ENCODE measurements around the gene PLIN5. TPM values are rescaled to one million over a fixed set of nuclear protein-coding genes. Genes with fewer than 3 reads are reported as not detected.

Gene PLIN5
- total RNA-seq, 2 experiments from 2014 or later = not detected

DNA sequence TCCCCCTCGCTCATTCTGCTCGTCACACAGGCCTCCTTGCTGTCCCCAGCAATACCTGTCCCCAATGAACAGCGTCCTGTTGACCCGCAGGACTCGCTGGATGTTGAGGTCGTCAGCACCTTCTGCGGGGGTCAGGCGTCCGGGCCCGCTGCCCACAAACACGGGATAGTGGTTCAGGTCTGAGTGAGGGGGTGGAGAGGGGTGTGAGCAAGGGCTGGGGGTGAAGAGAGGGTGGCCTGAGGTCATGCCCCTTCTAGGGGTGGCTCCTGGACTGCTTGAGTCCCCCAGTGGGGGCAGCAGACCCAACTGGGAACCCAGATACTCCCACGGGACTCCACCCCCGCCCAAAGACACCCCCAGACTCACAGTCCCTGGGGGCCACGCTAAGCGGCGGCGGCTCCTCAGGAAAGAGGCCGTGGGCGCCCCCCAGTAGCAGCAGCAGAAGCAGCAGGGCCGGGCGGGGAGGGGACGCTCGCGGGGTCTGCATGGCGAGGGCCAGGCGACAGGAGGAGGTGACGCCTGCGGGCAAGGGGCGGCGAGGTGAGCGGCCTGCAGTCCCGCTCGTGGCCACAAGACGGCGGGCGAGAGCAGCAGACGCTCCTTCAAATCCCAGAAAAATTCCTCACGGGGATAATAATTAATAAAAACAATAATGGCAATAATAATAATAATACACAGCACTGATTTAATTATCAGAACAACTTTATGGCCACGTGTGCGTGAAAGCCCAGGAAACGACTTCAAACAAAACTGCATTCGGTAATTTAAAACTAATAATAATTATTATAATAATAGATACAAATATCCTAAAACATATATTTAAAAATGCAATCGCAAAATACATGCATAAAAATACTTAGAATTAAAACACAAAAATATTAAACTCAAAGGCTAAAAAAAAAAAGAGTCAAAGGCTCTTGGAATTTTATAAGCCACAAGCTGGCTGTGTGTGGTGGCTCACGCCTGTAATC lies 23.2 kb upstream of the PLIN5 start:
- DNase-seq = no peak
- Mint-ChIP-seq H3K4me1 (no peaks in the 10 kb centered on the region), H3K9me3 (ENCODE audit: low read depth) (no peaks in the 10 kb centered on the region), H3K27me3 (no peaks in the 10 kb centered on the region), H3K36me3 (no peaks in the 10 kb centered on the region), H3K27ac (no peak overlapping the region), H3K4me3 (no peak overlapping the region)
- peak; percentile 40 for ATAC-seq
- CTCF ChIA-PET = interaction anchor here (0.8 to 1.7 kb wide), 3 partner anchors 11 to 79 kb away, joined by 3 to 14 read pairs (median 5); no protein-coding TSS in a partner anchor

DNA sequence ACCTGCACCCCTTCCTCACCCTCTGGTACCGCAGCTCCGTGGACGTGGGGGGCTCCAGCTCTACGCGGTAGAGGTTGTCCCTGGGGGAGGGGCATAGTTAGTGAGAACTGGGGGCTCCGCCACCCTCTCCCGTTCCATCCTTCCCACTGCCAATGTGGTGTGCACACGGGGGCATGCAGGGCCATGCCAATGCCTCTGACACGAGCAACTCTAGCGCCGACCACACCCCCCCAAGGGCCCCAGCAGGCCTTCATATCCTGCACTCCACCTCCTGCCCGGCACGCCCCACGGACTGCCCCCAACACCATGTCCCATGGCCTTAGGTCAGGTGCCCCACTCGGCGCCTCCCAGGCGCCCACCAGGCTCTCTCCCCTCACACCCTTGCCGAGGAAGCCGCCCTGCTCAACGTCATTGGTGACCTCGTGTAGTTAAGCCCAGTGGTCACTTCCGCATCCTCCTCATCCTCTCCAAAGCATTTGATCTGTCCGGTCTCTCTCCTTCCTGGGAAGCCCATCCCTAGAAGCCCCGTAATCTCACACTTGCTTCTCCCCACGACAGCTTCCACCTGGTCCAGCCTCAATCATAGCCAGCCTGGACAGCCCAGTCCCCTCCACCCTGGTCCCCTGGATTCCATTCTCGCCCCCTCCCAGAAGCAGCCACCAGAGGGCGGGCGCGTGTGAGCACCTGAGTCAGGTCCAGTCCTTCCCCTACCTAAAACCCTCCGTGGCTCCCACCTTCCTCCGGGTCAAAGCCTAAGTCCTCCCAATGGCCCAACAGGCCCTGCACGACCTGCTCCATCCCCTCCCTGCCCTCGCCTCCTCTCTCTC lies 22.3 kb upstream of the PLIN5 start:
- H3K4me3 Mint-ChIP-seq = no peak overlapping the region
- DNase-seq = no peak
- CTCF ChIA-PET = interaction anchor here (0.6 to 1.6 kb wide), 4 partner anchors 10 to 79 kb away, joined by 3 to 6 read pairs (median 4); partner anchors contain the start of gene PLIN5
- no peak overlapping the region for H3K27ac Mint-ChIP-seq
- peak; percentile 28 for ATAC-seq
- H3K4me1 Mint-ChIP-seq = no peaks in the 10 kb centered on the region
- no peaks in the 10 kb centered on the region for H3K36me3 Mint-ChIP-seq
- no peaks in the 10 kb centered on the region for H3K27me3 Mint-ChIP-seq
- H3K9me3 Mint-ChIP-seq (ENCODE audit: low read depth) = no peaks in the 10 kb centered on the region

DNA sequence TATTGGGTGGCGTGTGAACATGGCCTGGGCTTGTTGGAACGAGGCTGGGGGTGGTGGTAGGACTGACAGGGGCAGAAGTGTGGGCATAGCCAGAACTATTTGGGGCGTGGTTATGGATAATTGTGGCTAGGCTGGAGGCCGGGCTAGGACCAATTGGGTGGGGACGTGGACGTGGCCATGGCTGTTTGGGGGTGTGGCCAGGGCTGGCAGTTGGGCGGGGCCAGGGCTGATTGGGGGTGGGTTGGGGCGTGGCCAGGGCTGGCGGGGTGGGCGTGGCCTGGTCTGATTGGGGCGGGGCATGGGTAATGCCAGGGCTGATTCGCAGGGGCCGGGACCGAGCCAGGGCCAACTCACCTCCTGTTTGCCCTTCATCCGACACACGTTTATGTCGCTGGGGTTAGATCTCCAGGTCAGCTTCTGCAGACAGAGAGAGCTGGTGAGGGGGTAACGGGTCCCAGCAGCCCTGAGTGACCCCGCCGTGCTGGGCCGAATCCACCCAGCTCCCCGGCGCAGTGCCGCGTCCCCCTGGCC lies 21.6 kb upstream of the PLIN5 start:
- H3K9me3 Mint-ChIP-seq (ENCODE audit: low read depth) = no peaks in the 10 kb centered on the region
- H3K4me3 Mint-ChIP-seq = no peak overlapping the region
- H3K36me3 Mint-ChIP-seq = no peaks in the 10 kb centered on the region
- peak; percentile 43 for DNase-seq
- CTCF ChIA-PET = interaction anchor here (0.6 to 1.6 kb wide), 4 partner anchors 11 to 80 kb away, joined by 3 to 6 read pairs (median 4); partner anchors contain the start of gene PLIN5
- peak; percentile 54 for ATAC-seq
- no peaks in the 10 kb centered on the region for H3K4me1 Mint-ChIP-seq
- no peaks in the 10 kb centered on the region for H3K27me3 Mint-ChIP-seq
- H3K27ac Mint-ChIP-seq = no peak overlapping the region

DNA sequence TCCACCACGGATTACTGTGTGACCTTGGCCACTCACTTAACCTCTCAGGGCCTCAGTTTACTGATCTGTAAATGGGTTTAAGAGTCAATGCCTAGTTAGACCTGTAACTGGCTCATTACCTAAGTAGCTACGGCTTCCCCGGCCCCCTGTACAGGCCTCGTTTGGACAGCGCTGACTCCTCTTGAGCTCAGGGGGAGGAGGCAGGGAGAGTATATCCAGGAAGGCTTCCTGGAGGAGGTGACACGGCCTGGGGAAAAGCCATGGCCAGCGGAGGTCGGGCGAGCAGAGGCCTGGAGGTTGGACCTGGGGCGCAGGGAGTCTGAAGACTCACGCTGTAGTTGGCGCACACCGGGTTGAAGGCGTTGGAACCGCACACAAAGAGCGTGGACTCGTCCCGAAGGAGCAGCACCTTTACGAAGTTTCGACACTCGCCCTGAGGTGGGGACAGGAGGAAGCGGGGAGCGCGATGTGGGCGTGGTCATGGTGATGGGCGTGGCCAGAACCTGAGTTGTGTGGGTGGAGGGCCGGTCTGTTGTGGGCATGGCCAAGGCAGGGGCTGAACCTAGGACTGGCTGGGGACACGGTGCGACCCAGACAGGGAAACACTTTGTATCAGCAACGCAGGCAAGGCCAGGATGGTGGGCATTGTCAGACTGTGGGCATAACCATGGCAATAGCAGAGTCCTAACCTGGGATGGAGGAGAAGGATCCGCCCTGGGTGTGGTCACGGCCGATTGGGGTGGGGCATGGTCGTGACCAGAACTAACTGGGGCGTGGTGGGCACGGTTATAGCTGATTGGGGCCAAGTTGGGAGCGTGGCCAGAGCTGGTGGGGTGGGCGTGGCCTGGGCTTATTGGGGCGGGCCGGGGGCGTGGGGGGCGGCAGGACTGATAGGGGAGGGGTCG lies 20.9 kb upstream of the PLIN5 start:
- ATAC-seq = no peak
- Mint-ChIP-seq H3K36me3 (no peaks in the 10 kb centered on the region), H3K4me3 (no peak overlapping the region), H3K4me1 (no peaks in the 10 kb centered on the region), H3K9me3 (ENCODE audit: low read depth) (no peaks in the 10 kb centered on the region), H3K27ac (no peak overlapping the region), H3K27me3 (no peaks in the 10 kb centered on the region)
- CTCF ChIA-PET = interaction anchor here (0.8 to 1.6 kb wide), 2 partner anchors 11 to 33 kb away, joined by 3 to 6 read pairs; no protein-coding TSS in a partner anchor
- no peak for DNase-seq

DNA sequence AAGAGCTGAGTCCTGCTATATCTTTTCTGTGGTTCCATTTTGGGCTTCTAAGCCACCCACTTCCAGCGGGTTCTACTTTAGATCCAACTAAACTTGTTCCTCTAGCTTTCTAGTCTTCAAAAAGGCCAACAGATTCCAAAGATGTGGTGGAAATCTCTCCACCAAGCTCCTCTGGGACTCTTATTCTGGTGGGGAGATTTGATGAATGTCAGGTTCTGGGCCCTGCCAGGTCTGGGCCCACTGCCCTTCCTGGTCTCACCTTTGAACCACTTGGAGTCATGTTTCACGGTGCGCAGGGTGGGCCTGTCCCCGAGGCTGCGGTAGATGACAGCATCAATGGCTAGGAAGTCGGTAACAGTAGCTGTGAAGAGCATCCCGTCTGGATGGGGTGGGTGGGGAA lies 19.7 kb upstream of the PLIN5 start:
- no peak for DNase-seq
- Mint-ChIP-seq H3K4me1 (no peaks in the 10 kb centered on the region), H3K9me3 (ENCODE audit: low read depth) (no peaks in the 10 kb centered on the region), H3K36me3 (no peaks in the 10 kb centered on the region), H3K27me3 (no peaks in the 10 kb centered on the region), H3K27ac (no peak overlapping the region), H3K4me3 (no peak overlapping the region)
- CTCF ChIA-PET = interaction anchor here (0.9 kb wide), 2 partner anchors 12 to 82 kb away, joined by 3 read pairs; no protein-coding TSS in a partner anchor
- no peak for ATAC-seq

DNA sequence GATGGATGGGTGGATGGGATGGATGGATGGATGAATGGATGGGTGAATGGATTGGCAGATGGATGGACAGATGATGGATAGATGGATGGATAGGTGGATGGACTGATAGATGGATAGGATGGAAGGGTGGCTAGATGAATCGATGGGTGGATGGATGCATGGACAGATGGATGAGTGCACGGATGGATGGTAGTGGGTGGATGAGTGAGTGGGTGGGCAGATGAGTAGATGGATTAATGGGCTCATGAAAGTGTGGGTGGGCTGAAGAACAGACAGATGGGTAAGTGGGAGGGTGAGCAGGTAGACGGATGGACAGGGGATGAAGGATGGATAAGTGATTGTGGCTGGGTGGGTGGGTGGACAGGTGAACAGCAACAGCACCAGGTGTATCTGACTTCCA lies 18.8 kb upstream of the PLIN5 start:
- CTCF ChIA-PET = no interaction called here
- ATAC-seq (no peak), DNase-seq (no peak)
- no peak overlapping the region for H3K4me3 Mint-ChIP-seq
- H3K4me1 Mint-ChIP-seq = no peaks in the 10 kb centered on the region
- H3K9me3 Mint-ChIP-seq (ENCODE audit: low read depth) = no peaks in the 10 kb centered on the region
- H3K27ac Mint-ChIP-seq = no peak overlapping the region
- H3K36me3 Mint-ChIP-seq = no peaks in the 10 kb centered on the region
- no peaks in the 10 kb centered on the region for H3K27me3 Mint-ChIP-seq

DNA sequence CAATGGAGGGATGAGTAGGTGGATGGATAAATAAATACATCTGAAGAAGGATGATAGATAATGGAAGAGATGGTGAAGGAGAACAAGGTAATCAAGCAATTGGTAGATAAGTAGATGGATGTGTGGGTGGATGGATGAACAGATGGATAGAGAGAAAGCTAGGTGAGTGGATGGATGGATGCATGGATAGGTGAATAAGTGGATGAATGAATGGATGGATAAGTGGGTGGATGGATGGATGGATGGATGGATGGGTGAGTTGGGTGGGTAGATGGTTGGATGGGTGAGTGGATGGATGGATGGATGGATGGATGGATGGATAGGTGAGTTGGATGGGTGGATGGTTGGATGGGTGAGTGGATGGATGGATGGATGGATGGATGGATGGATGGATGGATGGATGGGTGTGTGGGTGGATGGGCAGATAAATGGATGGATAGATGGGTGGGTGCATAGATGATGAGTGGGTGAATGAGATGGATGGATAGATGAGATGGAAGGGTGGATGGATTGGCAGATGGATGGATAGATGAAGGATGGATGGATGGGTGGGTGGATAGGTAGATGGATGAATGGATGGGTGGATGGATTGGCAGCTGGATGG lies 18.2 kb upstream of the PLIN5 start:
- CTCF ChIA-PET = no interaction called here
- no peak for DNase-seq
- Mint-ChIP-seq H3K4me3 (no peak overlapping the region), H3K27ac (no peak overlapping the region), H3K4me1 (no peaks in the 10 kb centered on the region), H3K9me3 (ENCODE audit: low read depth) (no peaks in the 10 kb centered on the region), H3K27me3 (no peaks in the 10 kb centered on the region), H3K36me3 (no peaks in the 10 kb centered on the region)
- no peak for ATAC-seq

DNA sequence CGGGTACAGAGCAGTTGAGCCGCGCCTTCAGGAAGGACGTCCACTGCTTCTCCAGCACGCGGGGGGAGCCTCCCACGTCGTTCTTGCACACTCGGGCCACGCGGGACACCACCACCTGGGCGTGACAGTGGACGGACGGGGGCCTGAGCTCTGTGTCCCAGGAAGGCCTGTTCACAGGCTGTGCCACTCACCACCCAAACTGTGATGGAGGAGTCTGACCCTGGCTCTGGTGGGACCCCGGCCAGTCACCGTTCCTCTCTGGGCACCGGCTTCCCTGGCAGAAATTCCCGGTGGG lies 17.4 kb upstream of the PLIN5 start:
- H3K4me1 Mint-ChIP-seq = no peaks in the 10 kb centered on the region
- H3K9me3 Mint-ChIP-seq (ENCODE audit: low read depth) = no peaks in the 10 kb centered on the region
- H3K27ac Mint-ChIP-seq = no peak overlapping the region
- CTCF ChIA-PET = no interaction called here
- H3K27me3 Mint-ChIP-seq = no peaks in the 10 kb centered on the region
- no peak for ATAC-seq
- no peaks in the 10 kb centered on the region for H3K36me3 Mint-ChIP-seq
- H3K4me3 Mint-ChIP-seq = no peak overlapping the region
- no peak for DNase-seq

DNA sequence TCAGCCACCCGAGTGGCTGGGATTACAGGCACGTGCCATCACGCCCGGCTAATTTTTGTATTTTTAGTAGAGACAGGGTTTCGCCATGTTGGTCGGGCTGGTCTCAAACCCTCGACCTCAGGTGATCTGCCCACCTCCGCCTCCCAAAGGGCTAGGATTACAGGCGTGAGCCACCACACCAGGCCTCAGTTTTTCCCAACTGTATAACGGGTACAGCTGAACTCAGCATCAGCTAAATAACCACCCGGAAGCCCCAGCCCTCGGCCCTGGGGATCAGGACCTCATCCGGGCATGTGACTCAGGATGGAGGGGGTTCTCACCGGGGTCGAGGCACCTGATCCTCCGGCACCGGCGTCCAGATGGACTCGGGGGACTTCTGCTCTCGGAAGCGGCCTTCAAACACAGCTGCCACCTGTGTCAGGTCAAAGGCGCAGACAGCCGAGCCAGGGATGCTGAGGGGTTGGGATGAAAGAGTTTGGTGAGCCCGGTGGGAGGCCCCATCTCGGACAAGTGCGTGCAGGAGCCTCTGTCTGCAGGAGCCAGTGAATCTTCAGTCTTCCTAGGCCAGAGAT lies 15.5 kb upstream of the PLIN5 start:
- Mint-ChIP-seq H3K4me3 (no peak overlapping the region), H3K27ac (no peak overlapping the region), H3K4me1 (no peaks in the 10 kb centered on the region), H3K36me3 (no peaks in the 10 kb centered on the region), H3K9me3 (ENCODE audit: low read depth) (no peaks in the 10 kb centered on the region), H3K27me3 (no peaks in the 10 kb centered on the region)
- DNase-seq (no peak), ATAC-seq (no peak)
- CTCF ChIA-PET = interaction anchor here (0.8 kb wide), 1 partner anchor 25 kb away, joined by 3 read pairs; no protein-coding TSS in a partner anchor

DNA sequence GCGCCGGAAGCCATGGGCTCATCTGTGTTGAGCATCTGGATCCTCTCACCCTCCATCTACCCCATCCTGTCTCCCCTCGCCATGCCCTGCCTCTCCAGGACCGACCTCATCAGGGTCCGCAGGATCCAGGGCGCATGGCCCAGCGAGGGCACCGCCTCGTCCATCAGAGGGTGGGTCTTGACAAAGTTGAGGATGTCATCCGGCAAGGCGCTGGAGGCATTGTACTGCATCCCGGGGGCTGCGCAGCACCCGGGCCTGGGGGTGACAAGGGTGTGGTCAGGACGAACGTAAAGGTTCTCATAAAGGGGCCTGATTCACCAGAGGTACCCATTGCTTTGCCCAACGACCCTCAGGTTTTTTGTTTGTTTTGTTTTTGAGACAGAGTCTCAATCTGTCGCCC lies 15.0 kb upstream of the PLIN5 start:
- Mint-ChIP-seq H3K4me3 (no peak overlapping the region), H3K4me1 (no peaks in the 10 kb centered on the region), H3K36me3 (no peaks in the 10 kb centered on the region), H3K9me3 (ENCODE audit: low read depth) (no peaks in the 10 kb centered on the region), H3K27me3 (no peaks in the 10 kb centered on the region), H3K27ac (no peak overlapping the region)
- CTCF ChIA-PET = interaction anchor here (0.8 kb wide), 1 partner anchor 26 kb away, joined by 3 read pairs; no protein-coding TSS in a partner anchor
- ATAC-seq (no peak), DNase-seq (no peak)

DNA sequence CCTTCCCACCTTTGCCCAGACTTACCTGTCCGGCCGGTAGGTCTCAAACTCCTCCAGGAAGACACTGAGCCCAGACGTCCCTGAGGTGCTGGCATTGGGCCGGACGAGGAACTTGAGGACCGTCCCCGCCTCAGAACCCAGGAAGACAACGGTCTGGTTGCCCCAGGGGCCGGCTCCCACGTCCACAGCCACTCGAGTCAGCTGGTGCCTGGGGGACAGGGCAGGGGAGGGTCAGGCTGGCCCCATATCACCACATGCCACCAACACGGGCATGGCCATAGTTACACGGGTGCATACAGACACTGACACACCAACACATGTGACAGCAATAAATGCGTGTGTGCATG lies 13.2 kb upstream of the PLIN5 start:
- no peaks in the 10 kb centered on the region for H3K9me3 Mint-ChIP-seq (ENCODE audit: low read depth)
- CTCF ChIA-PET = interaction anchor here (1.5 to 2.2 kb wide), 2 partner anchors 23 to 88 kb away, joined by 3 to 12 read pairs; no protein-coding TSS in a partner anchor

More for the DNA sequence above, 13.2 kb upstream of the PLIN5 start:
- Mint-ChIP-seq H3K27ac (no peak overlapping the region), H3K4me3 (no peak overlapping the region), H3K27me3 (no peaks in the 10 kb centered on the region), H3K4me1 (no peaks in the 10 kb centered on the region), H3K36me3 (no peaks in the 10 kb centered on the region)
- ATAC-seq (no peak), DNase-seq (no peak)
